Left hindlimb (tissue), 1 donor: ENCODE data around the gene PRKAG2.
A peak's percentile ranks its signal among the peaks of the same experiment; 100 is the strongest.

Experiments
- DNase-seq: peaks from one replicate; pipeline ENCODE4 v3.0.0-alpha.2; 2018

The PRKAG2 gene

GRCh38 chr7:151686016-151686766 is 190.7 kb downstream of the PRKAG2 start:
- DNase-seq: no peak

- no peak for DNase-seq
Measured at GRCh38 chr7:151684408-151685175, 192.3 kb downstream of the PRKAG2 start.

- peak; percentile 18 for DNase-seq
Measured at GRCh38 chr7:151683615-151684407, 193.1 kb downstream of the PRKAG2 start.

- DNase-seq: peak; percentile 2
Measured at GRCh38 chr7:151682831-151683614, 193.9 kb downstream of the PRKAG2 start.

- DNase-seq: no peak
Measured at GRCh38 chr7:151681726-151682125, 195.2 kb downstream of the PRKAG2 start.

GRCh38 chr7:151680810-151681209 is 196.1 kb downstream of the PRKAG2 start:
- DNase-seq: no peak

GRCh38 chr7:151679881-151680612 is 196.9 kb downstream of the PRKAG2 start:
- no peak for DNase-seq

GRCh38 chr7:151679071-151679708 is 197.7 kb downstream of the PRKAG2 start:
- no peak for DNase-seq

- no peak for DNase-seq
Measured at GRCh38 chr7:151678227-151678604, 198.7 kb downstream of the PRKAG2 start.

- DNase-seq: no peak
Measured at GRCh38 chr7:151677581-151678226, 199.2 kb downstream of the PRKAG2 start.

- DNase-seq: no peak
Measured at GRCh38 chr7:151676759-151677158, 200.2 kb downstream of the PRKAG2 start.

GRCh38 chr7:151675196-151675920 is 201.6 kb downstream of the PRKAG2 start:
- no peak for DNase-seq

GRCh38 chr7:151674161-151674920 is 202.6 kb downstream of the PRKAG2 start:
- DNase-seq: no peak

- DNase-seq: no peak
Measured at GRCh38 chr7:151673216-151673615, 203.7 kb downstream of the PRKAG2 start.

GRCh38 chr7:151672716-151673115 is 204.2 kb downstream of the PRKAG2 start:
- DNase-seq: no peak

GRCh38 chr7:151671514-151671913 is 205.4 kb downstream of the PRKAG2 start:
- DNase-seq: no peak

GRCh38 chr7:151669762-151670161 is 207.2 kb downstream of the PRKAG2 start:
- no peak for DNase-seq

GRCh38 chr7:151666886-151667285 is 210.0 kb downstream of the PRKAG2 start:
- no peak for DNase-seq

- no peak for DNase-seq
Measured at GRCh38 chr7:151665368-151665767, 211.5 kb downstream of the PRKAG2 start.
